Retinal pigment epithelial cell (primary cell): ENCODE results near the gene CDH9.

Source experiments
- DNase-seq: peaks from one replicate; pipeline ENCODE4 v3.0.0-alpha.2; 2010; ENCODE audit warnings: low read depth
- H3K4me3 ChIP-seq: 2 replicates; pipeline ENCODE4 v1.5.1; 2011; ENCODE audit warnings: mild to moderate bottlenecking, low read length, control low read depth, moderate library complexity
- TF ChIP-seq, protein P1 (sequence below): conservative IDR thresholded peaks from 2 replicates; pipeline ENCODE4 v1.5.1; 2011; ENCODE audit warnings: low read depth, low read length, control low read depth, inconsistent platforms

CDH9 gene

DNA sequence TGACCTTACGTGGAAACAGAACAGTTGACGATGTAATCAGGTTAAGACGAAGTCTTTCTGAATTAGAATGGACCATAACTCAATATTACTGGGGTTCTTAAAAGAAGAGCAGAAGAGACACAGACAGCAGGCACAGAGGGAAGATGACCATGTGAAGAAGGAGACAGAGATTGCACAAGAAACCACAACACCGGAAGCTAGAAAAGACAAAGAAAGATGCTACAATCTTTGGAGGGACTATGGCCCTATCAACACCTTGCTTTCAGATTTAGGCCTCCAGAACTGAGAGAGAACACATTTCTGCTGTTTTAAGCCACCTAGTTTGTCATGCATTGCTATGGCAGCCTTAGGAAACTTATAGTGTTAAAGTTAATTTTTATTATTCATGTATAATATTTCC is 27.1 kb downstream of the CDH9 start:
- TF ChIP-seq, protein P1, sequence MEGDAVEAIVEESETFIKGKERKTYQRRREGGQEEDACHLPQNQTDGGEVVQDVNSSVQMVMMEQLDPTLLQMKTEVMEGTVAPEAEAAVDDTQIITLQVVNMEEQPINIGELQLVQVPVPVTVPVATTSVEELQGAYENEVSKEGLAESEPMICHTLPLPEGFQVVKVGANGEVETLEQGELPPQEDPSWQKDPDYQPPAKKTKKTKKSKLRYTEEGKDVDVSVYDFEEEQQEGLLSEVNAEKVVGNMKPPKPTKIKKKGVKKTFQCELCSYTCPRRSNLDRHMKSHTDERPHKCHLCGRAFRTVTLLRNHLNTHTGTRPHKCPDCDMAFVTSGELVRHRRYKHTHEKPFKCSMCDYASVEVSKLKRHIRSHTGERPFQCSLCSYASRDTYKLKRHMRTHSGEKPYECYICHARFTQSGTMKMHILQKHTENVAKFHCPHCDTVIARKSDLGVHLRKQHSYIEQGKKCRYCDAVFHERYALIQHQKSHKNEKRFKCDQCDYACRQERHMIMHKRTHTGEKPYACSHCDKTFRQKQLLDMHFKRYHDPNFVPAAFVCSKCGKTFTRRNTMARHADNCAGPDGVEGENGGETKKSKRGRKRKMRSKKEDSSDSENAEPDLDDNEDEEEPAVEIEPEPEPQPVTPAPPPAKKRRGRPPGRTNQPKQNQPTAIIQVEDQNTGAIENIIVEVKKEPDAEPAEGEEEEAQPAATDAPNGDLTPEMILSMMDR: no peak
- H3K4me3 ChIP-seq: no peak overlapping the region
- DNase-seq: no peak

DNA sequence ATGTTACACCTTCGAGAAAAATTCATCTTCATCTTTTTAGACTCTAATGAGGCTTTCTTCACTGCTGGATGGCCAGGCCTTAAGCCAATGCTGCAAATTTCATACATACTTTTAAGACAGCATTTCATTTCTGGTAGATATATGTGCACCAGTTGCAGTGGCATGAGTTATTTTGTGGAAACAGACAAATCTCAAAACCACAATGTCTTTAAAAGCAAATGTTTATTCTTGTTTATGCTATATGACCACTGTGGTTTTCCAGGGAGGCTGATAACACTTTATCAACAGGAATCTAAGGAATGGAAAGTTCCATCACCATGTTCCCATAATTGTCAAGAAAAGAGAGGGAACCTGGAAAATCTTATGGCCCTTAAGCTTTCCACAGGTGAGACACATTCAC is 27.7 kb downstream of the CDH9 start:
- DNase-seq: no peak
- no peak overlapping the region for H3K4me3 ChIP-seq
- TF ChIP-seq, protein P1: no peak

DNA sequence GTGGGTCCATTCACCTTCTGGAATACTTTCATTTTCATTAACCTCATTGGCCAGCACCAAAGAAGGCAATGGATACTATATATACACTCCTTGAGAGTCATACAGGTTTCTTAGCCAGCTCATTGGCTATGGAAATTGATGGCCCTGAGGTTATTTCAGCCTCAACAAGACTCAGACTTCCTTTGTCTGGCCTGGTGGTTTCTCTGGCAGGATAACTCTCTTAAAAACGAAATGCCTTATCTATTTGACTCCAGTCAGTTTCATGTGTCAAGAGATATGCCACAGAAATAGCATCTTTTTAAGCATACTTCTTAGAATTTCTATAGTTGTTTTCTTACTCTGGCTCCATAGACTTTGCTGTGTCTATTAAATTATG is 28.9 kb downstream of the CDH9 start:
- TF ChIP-seq, protein P1: no peak
- no peak overlapping the region for H3K4me3 ChIP-seq
- DNase-seq: no peak

DNA sequence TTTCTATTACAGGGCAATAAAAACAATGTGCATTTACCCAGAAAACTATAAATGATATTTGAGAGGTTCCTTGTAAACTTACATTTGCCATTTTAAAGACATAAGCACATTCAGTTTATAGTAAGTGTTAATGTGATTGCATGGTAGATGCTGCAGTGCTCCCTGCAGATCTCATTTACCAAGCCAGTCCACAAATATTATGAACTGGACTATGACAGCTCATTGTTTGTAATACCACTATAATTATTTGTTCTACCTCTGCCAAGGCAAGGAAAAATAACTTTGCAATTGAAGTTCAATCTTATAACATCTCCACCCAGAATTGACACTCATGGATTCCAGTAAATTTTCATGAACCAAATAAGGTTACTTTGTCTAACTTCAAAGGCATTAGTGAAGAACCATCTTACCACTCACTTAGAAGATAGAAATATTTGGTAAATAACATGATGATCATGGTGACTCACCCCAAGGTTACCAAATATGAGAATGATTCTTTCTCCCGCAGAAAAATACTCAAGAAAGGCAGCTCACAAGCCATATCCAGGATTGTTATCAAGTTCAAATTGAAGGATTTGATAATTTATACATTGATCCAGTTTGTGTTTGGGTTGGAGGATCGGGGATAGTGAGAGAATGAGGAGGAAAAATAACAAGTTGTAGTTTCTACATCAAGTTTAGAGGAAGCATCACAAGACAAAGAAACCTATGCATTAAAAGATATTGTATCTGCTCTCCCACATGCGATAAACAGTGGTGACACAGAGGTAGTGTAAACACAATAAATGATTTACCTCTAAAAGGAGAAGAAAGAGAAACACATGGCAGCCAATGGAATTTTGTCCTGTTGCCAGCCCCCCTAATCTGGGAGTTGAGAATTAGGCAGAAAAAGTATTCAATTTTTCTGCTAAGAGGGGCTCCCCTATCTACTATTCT is 29.5 kb downstream of the CDH9 start:
- TF ChIP-seq, protein P1: no peak
- H3K4me3 ChIP-seq: no peak overlapping the region
- DNase-seq: no peak

GRCh38 chr5:27007121-27007520 is 31.3 kb downstream of the CDH9 start:
- DNase-seq: no peak
- no peak overlapping the region for H3K4me3 ChIP-seq
- TF ChIP-seq, protein P1: no peak

DNA sequence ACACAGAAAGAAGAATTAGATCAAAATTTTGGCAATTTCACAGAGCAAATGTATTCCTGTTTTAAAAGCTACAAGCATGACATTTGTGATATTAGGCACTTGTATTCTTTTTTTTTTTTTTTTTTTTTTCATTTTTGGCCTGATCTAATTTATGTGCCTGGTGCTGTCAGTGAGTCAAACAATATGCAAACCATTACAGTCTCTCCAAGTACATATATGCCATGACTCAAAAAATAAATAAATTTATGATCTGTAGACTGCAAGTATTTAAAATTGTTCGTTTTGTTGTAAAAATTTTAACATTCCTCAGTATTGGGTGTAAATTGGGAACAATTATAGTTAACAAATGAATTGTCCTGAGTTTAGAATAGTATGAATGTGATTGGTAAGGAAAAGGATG is 51.4 kb downstream of the CDH9 start:
- TF ChIP-seq, protein P1: no peak
- DNase-seq: no peak
- H3K4me3 ChIP-seq: no peak overlapping the region

GRCh38 chr5:26981750-26982149 is 56.6 kb downstream of the CDH9 start:
- H3K4me3 ChIP-seq: no peak overlapping the region
- DNase-seq: no peak
- TF ChIP-seq, protein P1: no peak
